Measurements from ENCODE around the gene TARS3.
A peak's percentile ranks its signal among the peaks of the same experiment; 100 is the strongest.
"Not testable (repeated sequence)": the region's sequence is repeated elsewhere in the genome, so short reads cannot be mapped to it uniquely, and the experiment has no call there.

TARS3 gene

GRCh38 chr15:101723874-101724674 lies at the start of gene TARS3:
Gene TARS3 (minus strand): TSS chr15:101724473. CDS start chr15:101724387, 86 bp downstream.
- peak; percentile 93 to 96 for DNase-seq
- TF ChIP-seq POLR2A (IDR thresholded peaks at IDR 0.05; ENCODE audit: low read length) = peak; percentile 93
- TF ChIP-seq GATA1 (IDR thresholded peaks at IDR 0.05; ENCODE audit: low read depth, low read length) = no peak

GRCh38 chr15:101773496-101774100 lies 49.3 kb upstream of the TARS3 start:
- DNase-seq = peak; percentile 7 to 19
- TF ChIP-seq GATA1 (IDR thresholded peaks at IDR 0.05; ENCODE audit: low read depth, low read length) (no peak), POLR2A (IDR thresholded peaks at IDR 0.05; ENCODE audit: low read length) (no peak)

- no peak for DNase-seq
- no peak for TF ChIP-seq GATA1 (IDR thresholded peaks at IDR 0.05; ENCODE audit: low read depth, low read length)
- TF ChIP-seq POLR2A (IDR thresholded peaks at IDR 0.05; ENCODE audit: low read length) = no peak
Measured at GRCh38 chr15:101772921-101773320, 48.6 kb upstream of the TARS3 start.

- not testable (repeated sequence) for DNase-seq
Measured at GRCh38 chr15:101767083-101767640, 42.9 kb upstream of the TARS3 start.

- TF ChIP-seq GATA1 (IDR thresholded peaks at IDR 0.05; ENCODE audit: low read depth, low read length) = no peak
- no peak for TF ChIP-seq POLR2A (IDR thresholded peaks at IDR 0.05; ENCODE audit: low read length)
- no peak for DNase-seq
Measured at GRCh38 chr15:101765772-101766456, 41.6 kb upstream of the TARS3 start.

- DNase-seq = not testable (repeated sequence)
Measured at GRCh38 chr15:101765340-101765671, 41.0 kb upstream of the TARS3 start.

- not testable (repeated sequence) for DNase-seq
Measured at GRCh38 chr15:101764669-101765339, 40.5 kb upstream of the TARS3 start.

GRCh38 chr15:101746716-101747082 lies 22.4 kb upstream of the TARS3 start:
- DNase-seq = not testable (repeated sequence)

- DNase-seq = not testable (repeated sequence)
Measured at GRCh38 chr15:101734837-101735236, 10.6 kb upstream of the TARS3 start.

- TF ChIP-seq GATA1 (IDR thresholded peaks at IDR 0.05; ENCODE audit: low read depth, low read length) = no peak
- TF ChIP-seq POLR2A (IDR thresholded peaks at IDR 0.05; ENCODE audit: low read length) = no peak
- DNase-seq = peak in 1 of 2 experiments; percentile 13
Measured at GRCh38 chr15:101733545-101733944, 9.3 kb upstream of the TARS3 start.

- no peak for DNase-seq
- TF ChIP-seq GATA1 (IDR thresholded peaks at IDR 0.05; ENCODE audit: low read depth, low read length) = no peak
- TF ChIP-seq POLR2A (IDR thresholded peaks at IDR 0.05; ENCODE audit: low read length) = no peak
Measured at GRCh38 chr15:101732772-101733171, 8.5 kb upstream of the TARS3 start.

- DNase-seq = peak; percentile 20 to 57
- TF ChIP-seq GATA1 (IDR thresholded peaks at IDR 0.05; ENCODE audit: low read depth, low read length) (no peak), POLR2A (IDR thresholded peaks at IDR 0.05; ENCODE audit: low read length) (no peak)
Measured at GRCh38 chr15:101731746-101732145, 7.5 kb upstream of the TARS3 start.

- TF ChIP-seq POLR2A (IDR thresholded peaks at IDR 0.05; ENCODE audit: low read length) = no peak
- no peak for TF ChIP-seq GATA1 (IDR thresholded peaks at IDR 0.05; ENCODE audit: low read depth, low read length)
- DNase-seq = peak in 1 of 2 experiments; percentile 20
Measured at GRCh38 chr15:101727186-101727585, 2.9 kb upstream of the TARS3 start.

GRCh38 chr15:101725073-101725472 lies 800 bp upstream of the TARS3 start:
- DNase-seq = peak in 1 of 2 experiments; percentile 37
- TF ChIP-seq POLR2A (IDR thresholded peaks at IDR 0.05; ENCODE audit: low read length) (no peak), GATA1 (IDR thresholded peaks at IDR 0.05; ENCODE audit: low read depth, low read length) (no peak)

- TF ChIP-seq POLR2A (IDR thresholded peaks at IDR 0.05; ENCODE audit: low read length) = no peak
- no peak for TF ChIP-seq GATA1 (IDR thresholded peaks at IDR 0.05; ENCODE audit: low read depth, low read length)
- no peak for DNase-seq
Measured at GRCh38 chr15:101724675-101725005, 367 bp upstream of the TARS3 start.
